ENCODE results near the gene PLCXD3. TPM values are rescaled to one million over a fixed set of nuclear protein-coding genes. Genes with fewer than 3 reads are reported as not detected.

The PLCXD3 gene
- total RNA-seq, 1 experiment from 2014 or later: 0.04 TPM

DNA sequence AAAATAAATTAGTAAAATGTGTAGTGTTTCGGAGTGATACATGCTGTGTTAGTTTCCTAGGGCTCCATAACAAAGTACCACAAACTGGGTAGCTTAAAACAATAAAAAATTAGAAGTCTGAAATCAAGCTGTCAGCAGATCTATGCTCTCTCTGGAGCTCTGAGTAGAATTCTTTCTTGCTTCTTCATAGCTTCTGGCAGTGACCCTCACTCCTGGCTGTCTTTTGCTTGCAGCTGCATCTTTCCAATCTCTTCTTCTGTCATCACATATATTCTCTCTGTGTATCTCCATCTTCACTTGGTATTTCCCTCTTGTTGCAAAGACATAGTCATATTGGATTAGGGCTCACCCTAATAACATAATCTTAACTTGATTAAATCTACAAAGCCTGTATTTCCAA lies 37.6 kb upstream of the PLCXD3 start (continued):
- TF ChIP-seq, protein P1, sequence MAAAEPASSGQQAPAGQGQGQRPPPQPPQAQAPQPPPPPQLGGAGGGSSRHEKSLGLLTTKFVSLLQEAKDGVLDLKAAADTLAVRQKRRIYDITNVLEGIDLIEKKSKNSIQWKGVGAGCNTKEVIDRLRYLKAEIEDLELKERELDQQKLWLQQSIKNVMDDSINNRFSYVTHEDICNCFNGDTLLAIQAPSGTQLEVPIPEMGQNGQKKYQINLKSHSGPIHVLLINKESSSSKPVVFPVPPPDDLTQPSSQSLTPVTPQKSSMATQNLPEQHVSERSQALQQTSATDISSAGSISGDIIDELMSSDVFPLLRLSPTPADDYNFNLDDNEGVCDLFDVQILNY (CRISPR knock-in tag; IDR thresholded peaks at IDR 0.05): no peak
- TF ChIP-seq FOXP1 (CRISPR knock-in tag; IDR thresholded peaks at IDR 0.05; ENCODE audit: borderline replicate concordance) (no peak), TCF7 (CRISPR knock-in tag; IDR thresholded peaks at IDR 0.05; ENCODE audit: low read depth) (no peak), NR1H2 (CRISPR knock-in tag; IDR thresholded peaks at IDR 0.05) (no peak), NFATC4 (CRISPR knock-in tag; IDR thresholded peaks at IDR 0.05) (no peak)
- TF ChIP-seq, protein P2, sequence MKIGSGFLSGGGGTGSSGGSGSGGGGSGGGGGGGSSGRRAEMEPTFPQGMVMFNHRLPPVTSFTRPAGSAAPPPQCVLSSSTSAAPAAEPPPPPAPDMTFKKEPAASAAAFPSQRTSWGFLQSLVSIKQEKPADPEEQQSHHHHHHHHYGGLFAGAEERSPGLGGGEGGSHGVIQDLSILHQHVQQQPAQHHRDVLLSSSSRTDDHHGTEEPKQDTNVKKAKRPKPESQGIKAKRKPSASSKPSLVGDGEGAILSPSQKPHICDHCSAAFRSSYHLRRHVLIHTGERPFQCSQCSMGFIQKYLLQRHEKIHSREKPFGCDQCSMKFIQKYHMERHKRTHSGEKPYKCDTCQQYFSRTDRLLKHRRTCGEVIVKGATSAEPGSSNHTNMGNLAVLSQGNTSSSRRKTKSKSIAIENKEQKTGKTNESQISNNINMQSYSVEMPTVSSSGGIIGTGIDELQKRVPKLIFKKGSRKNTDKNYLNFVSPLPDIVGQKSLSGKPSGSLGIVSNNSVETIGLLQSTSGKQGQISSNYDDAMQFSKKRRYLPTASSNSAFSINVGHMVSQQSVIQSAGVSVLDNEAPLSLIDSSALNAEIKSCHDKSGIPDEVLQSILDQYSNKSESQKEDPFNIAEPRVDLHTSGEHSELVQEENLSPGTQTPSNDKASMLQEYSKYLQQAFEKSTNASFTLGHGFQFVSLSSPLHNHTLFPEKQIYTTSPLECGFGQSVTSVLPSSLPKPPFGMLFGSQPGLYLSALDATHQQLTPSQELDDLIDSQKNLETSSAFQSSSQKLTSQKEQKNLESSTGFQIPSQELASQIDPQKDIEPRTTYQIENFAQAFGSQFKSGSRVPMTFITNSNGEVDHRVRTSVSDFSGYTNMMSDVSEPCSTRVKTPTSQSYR (CRISPR knock-in tag; IDR thresholded peaks at IDR 0.05): no peak
- TF ChIP-seq, protein P3, sequence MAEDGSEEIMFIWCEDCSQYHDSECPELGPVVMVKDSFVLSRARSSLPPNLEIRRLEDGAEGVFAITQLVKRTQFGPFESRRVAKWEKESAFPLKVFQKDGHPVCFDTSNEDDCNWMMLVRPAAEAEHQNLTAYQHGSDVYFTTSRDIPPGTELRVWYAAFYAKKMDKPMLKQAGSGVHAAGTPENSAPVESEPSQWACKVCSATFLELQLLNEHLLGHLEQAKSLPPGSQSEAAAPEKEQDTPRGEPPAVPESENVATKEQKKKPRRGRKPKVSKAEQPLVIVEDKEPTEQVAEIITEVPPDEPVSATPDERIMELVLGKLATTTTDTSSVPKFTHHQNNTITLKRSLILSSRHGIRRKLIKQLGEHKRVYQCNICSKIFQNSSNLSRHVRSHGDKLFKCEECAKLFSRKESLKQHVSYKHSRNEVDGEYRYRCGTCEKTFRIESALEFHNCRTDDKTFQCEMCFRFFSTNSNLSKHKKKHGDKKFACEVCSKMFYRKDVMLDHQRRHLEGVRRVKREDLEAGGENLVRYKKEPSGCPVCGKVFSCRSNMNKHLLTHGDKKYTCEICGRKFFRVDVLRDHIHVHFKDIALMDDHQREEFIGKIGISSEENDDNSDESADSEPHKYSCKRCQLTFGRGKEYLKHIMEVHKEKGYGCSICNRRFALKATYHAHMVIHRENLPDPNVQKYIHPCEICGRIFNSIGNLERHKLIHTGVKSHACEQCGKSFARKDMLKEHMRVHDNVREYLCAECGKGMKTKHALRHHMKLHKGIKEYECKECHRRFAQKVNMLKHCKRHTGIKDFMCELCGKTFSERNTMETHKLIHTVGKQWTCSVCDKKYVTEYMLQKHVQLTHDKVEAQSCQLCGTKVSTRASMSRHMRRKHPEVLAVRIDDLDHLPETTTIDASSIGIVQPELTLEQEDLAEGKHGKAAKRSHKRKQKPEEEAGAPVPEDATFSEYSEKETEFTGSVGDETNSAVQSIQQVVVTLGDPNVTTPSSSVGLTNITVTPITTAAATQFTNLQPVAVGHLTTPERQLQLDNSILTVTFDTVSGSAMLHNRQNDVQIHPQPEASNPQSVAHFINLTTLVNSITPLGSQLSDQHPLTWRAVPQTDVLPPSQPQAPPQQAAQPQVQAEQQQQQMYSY (CRISPR knock-in tag; IDR thresholded peaks at IDR 0.05): no peak

DNA sequence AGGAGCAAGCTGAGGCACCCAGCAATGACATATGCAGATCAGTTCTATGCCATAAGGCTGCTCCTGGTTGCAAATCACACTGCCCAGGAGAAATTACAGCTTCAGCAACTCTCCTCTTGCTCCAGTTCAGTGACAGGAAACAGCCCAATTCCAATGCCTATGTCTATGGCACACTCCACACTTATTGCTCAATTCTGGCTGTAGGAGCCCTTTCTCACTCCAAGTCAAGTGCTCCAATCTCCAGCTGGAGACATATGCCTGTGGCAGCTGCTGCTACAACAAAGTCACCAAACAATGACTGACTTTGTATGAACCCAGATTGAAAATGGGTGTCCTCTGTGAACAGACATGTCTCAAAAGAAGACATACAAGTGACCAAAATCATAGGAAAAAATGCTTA lies 31.8 kb upstream of the PLCXD3 start:
- peaks cover 3% of the 10 kb centered on the region; the same call in 1 of the 2 replicates for H3K36me3 Mint-ChIP-seq
- CTCF ChIA-PET: no interaction called here
- H3K4me3 Mint-ChIP-seq: no peak overlapping the region
- POLR2A ChIA-PET: no interaction called here
- no peaks in the 10 kb centered on the region for H3K27me3 Mint-ChIP-seq (ENCODE audit: low read depth)
- no peak overlapping the region for H3K27ac Mint-ChIP-seq
- H3K4me1 Mint-ChIP-seq: no peaks in the 10 kb centered on the region
- DNase-seq (ENCODE audit: low spot score): no peak
- no peak for TF ChIP-seq OVOL2 (CRISPR knock-in tag; IDR thresholded peaks at IDR 0.05; ENCODE audit: borderline replicate concordance)
- no peak for TF ChIP-seq IRF2 (CRISPR knock-in tag; IDR thresholded peaks at IDR 0.05; ENCODE audit: borderline replicate concordance, low read depth)
- TF ChIP-seq, protein P4, sequence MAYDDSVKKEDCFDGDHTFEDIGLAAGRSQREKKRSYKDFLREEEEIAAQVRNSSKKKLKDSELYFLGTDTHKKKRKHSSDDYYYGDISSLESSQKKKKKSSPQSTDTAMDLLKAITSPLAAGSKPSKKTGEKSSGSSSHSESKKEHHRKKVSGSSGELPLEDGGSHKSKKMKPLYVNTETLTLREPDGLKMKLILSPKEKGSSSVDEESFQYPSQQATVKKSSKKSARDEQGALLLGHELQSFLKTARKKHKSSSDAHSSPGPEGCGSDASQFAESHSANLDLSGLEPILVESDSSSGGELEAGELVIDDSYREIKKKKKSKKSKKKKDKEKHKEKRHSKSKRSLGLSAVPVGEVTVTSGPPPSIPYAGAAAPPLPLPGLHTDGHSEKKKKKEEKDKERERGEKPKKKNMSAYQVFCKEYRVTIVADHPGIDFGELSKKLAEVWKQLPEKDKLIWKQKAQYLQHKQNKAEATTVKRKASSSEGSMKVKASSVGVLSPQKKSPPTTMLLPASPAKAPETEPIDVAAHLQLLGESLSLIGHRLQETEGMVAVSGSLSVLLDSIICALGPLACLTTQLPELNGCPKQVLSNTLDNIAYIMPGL (CRISPR knock-in tag; IDR thresholded peaks at IDR 0.05): no peak
- no peak for TF ChIP-seq ZNF263 (CRISPR knock-in tag; IDR thresholded peaks at IDR 0.05; ENCODE audit: low read depth)
- TF ChIP-seq, protein P5, sequence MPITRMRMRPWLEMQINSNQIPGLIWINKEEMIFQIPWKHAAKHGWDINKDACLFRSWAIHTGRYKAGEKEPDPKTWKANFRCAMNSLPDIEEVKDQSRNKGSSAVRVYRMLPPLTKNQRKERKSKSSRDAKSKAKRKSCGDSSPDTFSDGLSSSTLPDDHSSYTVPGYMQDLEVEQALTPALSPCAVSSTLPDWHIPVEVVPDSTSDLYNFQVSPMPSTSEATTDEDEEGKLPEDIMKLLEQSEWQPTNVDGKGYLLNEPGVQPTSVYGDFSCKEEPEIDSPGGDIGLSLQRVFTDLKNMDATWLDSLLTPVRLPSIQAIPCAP (CRISPR knock-in tag; IDR thresholded peaks at IDR 0.05): no peak
- no peak for TF ChIP-seq SMAD4 (CRISPR knock-in tag; IDR thresholded peaks at IDR 0.05)
- TF ChIP-seq, protein P6, sequence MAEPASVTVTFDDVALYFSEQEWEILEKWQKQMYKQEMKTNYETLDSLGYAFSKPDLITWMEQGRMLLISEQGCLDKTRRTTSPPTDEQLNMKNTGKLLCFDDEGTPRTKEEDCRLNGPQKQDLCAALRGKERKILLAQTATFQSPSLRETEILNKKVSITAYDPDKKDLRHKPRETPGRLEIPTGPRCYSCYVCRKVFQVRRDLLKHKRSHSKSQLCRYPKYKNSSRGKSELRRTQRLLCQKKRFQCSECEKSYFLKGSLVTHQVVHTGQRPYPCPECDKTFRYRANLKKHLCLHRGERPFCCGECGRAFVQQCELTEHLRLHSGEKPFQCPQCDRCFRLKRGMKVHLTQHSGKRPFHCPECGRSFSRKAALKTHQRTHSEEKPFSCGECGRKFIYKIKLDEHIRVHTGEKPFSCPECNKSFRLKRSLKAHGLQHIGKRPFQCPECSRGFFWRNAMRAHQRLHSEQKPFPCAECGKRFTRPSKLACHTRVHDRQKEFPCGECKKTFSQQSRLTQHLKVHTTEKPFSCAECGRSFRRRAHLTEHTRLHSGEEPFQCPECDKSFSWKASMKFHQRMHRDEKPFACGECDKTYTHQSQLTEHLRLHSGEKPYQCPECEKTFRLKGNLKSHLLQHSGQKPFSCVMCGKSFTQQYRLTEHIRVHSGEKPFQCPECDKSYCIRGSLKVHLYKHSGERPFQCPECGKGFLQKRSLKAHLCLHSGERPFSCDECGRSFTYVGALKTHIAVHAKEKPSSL (CRISPR knock-in tag; conservative IDR thresholded peaks at IDR 0.05): no peak
- TF ChIP-seq, protein P3 (CRISPR knock-in tag; IDR thresholded peaks at IDR 0.05): no peak
- TF ChIP-seq, protein P7, sequence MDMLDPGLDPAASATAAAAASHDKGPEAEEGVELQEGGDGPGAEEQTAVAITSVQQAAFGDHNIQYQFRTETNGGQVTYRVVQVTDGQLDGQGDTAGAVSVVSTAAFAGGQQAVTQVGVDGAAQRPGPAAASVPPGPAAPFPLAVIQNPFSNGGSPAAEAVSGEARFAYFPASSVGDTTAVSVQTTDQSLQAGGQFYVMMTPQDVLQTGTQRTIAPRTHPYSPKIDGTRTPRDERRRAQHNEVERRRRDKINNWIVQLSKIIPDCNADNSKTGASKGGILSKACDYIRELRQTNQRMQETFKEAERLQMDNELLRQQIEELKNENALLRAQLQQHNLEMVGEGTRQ (CRISPR knock-in tag; IDR thresholded peaks at IDR 0.05): no peak
- no peak for TF ChIP-seq NR2C2 (CRISPR knock-in tag; IDR thresholded peaks at IDR 0.05)
- TF ChIP-seq RELA (CRISPR knock-in tag; IDR thresholded peaks at IDR 0.05; ENCODE audit: borderline replicate concordance): no peak
- ATAC-seq: no peak
- peaks cover 5% of the 10 kb centered on the region for H3K9me3 Mint-ChIP-seq

Data from WTC11 (cell line).